Adrenal gland (tissue), 12 donors: ENCODE measurements around the gene KCNJ13. TPM values are rescaled to one million over a fixed set of nuclear protein-coding genes. Genes with fewer than 3 reads are reported as not detected.

Source experiments
- DNase-seq, 7 donors: peaks; one replicate each; pipeline ENCODE4 v3.0.0-alpha.2; 2019 to 2020
- H3K27ac ChIP-seq, 5 donors: fragments of 200-600 bp; sonication (generic) in 4 of 5; 1 replicate in 3 of 5; 2 replicates in 2 of 5; pipeline versions ENCODE4 v1.5.1 to v1.8.0; 2016 to 2020; ENCODE audit warnings: mild to moderate bottlenecking in 1 of 5
- H3K27me3 ChIP-seq: fragments of 200-600 bp; 2 replicates; pipeline ENCODE4 v1.8.0; 2021
- H3K36me3 ChIP-seq, 2 donors: fragments of 200-600 bp; replicated peaks in 1 of 2; 1 replicate in 1 of 2; 2 replicates in 1 of 2; pipeline versions ENCODE4 v1.5.1 to v1.8.0; 2018 to 2022
- H3K4me1 ChIP-seq, 2 donors: fragments of 200-600 bp; replicated peaks in 1 of 2; 1 replicate in 1 of 2; 2 replicates in 1 of 2; pipeline versions ENCODE4 v1.5.1 to v1.8.0; 2018 to 2021
- H3K4me3 ChIP-seq, 4 donors: fragments of 200-600 bp; sonication (generic) in 3 of 4; one replicate each; pipeline ENCODE4 v1.5.1; 2016 to 2018
- H3K9me3 ChIP-seq, 3 donors: fragments of 200-600 bp; sonication (generic) in 1 of 3; replicated peaks in 1 of 3; 1 replicate in 2 of 3; 2 replicates in 1 of 3; pipeline versions ENCODE4 v1.5.1 to v1.8.0; 2016 to 2021
- POLR2A ChIP-seq, 2 donors: fragments of 450-650 bp; IDR thresholded peaks; one replicate each; pipeline ENCODE4 v1.6.1; 2017; ENCODE audit warnings: antibody characterized with exemption in 2 of 2, mild to moderate bottlenecking in 2 of 2, moderate library complexity in 1 of 2
- WGBS, 4 donors: extraction: QIAGEN DNeasy Blood & Tissue Kit in 2 of 4; methylation state at CpG; one replicate each; pipeline versions ENCODE4 v1.1.5 to v1.1.7; 2013 to 2017; 5-methylcytosine and 5-hydroxymethylcytosine counted together
- intact Hi-C, 2 donors: fragments of 100-400 bp; cut with DNase I; formaldehyde crosslinking; loops; one replicate each; pipeline versions ENCODE4 v1.14.1 to v1.15.0; 2022 to 2023
- polyA plus RNA-seq, 3 donors: library from polyadenylated mRNA; stranded (reverse); fragments of 200-250 nt in 2 of 3; fragments of 350-450 nt in 1 of 3; fragmentation: Illumina TruSeq in 1 of 3; extraction: RNeasy Lipid Tissue Mini Kit (QIAGEN cat#74804) in 1 of 3; gene quantifications; one replicate each; pipeline ENCODE4 v1.2.3, GENCODE V29; 2013 to 2014
- total RNA-seq, 9 donors: library from RNA; depleted of rRNA in 4 of 9; stranded (reverse); fragments of >200 nt in 4 of 9; fragments of 120-200 nt in 1 of 9; fragmentation: NEBNext Ultra II Directional in 1 of 9; extraction: Animal tissue kit (Norgen Biotek cat#: 25700) in 1 of 9; gene quantifications; one replicate each; pipeline versions ENCODE4 v1.1.0 to v1.2.4, GENCODE V29; 2013 to 2023
- TF ChIP-seq, protein P1 (sequence below), 6 experiments: fragments of 450-650 bp in 4 of 6; fragments of 200-600 bp in 2 of 6; sonication (generic) in 1 of 6; IDR thresholded peaks; 1 replicate in 5 of 6; 2 replicates in 1 of 6; pipeline versions ENCODE4 v1.5.1 to v1.8.0; 2016 to 2021; ENCODE audit warnings: antibody characterized with exemption in 6 of 6, mild to moderate bottlenecking in 2 of 6, moderate library complexity in 1 of 6
- donor health status: healthy with polysubstance abuse.
- donor health status: Bipolar disorder and iron deficiency.
- donor health status: DM: yes; HTN: yes; CAD: no.
- donor health status: DM: no; HTN: no; CAD: no.
- donor health status: DM: no; HTN: no; CAD: no.
- donor health status: DM: yes; HTN: yes; CAD: no.

The KCNJ13 gene
- total and polyA plus RNA-seq, 12 donors = not detected

DNA sequence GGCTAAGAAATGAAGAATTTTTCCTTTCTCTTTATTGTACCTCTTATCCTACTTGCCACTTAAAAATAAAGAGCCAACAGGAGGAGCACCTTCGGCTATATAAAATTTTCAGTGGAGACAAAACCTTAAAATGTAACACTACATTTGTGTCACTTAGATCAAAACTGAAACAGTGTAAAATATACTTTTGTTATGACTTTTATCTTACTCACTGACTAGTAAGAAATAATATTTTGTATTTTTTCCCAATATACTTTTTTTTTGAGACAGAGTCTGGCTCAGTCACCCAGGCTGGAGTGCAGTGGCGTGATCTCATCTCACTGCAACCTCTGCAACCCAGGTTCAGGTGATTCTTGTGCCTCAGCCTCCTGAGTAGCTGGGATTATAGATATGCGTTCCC is 28.3 kb downstream of the KCNJ13 start:
- Histone ChIP-seq H3K27me3 (no peaks in the 10 kb centered on the region), H3K36me3 (peaks cover 0 to 38% of the 10 kb centered on the region in 2 donors), H3K9me3 (no peaks in the 10 kb centered on the region), H3K4me3 (no peak overlapping the region), H3K4me1 (no peaks in the 10 kb centered on the region), H3K27ac (no peak overlapping the region)
- intact Hi-C loops = no loop called here
- no peak for DNase-seq
- 93 to 98% (median 96%) methylated on average over 3 of the region's 3 CpGs for WGBS, 4 donors
- TF ChIP-seq, protein P1, sequence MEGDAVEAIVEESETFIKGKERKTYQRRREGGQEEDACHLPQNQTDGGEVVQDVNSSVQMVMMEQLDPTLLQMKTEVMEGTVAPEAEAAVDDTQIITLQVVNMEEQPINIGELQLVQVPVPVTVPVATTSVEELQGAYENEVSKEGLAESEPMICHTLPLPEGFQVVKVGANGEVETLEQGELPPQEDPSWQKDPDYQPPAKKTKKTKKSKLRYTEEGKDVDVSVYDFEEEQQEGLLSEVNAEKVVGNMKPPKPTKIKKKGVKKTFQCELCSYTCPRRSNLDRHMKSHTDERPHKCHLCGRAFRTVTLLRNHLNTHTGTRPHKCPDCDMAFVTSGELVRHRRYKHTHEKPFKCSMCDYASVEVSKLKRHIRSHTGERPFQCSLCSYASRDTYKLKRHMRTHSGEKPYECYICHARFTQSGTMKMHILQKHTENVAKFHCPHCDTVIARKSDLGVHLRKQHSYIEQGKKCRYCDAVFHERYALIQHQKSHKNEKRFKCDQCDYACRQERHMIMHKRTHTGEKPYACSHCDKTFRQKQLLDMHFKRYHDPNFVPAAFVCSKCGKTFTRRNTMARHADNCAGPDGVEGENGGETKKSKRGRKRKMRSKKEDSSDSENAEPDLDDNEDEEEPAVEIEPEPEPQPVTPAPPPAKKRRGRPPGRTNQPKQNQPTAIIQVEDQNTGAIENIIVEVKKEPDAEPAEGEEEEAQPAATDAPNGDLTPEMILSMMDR (IDR thresholded peaks at IDR 0.05) = no peak
- TF ChIP-seq POLR2A (IDR thresholded peaks at IDR 0.05) = no peak

DNA sequence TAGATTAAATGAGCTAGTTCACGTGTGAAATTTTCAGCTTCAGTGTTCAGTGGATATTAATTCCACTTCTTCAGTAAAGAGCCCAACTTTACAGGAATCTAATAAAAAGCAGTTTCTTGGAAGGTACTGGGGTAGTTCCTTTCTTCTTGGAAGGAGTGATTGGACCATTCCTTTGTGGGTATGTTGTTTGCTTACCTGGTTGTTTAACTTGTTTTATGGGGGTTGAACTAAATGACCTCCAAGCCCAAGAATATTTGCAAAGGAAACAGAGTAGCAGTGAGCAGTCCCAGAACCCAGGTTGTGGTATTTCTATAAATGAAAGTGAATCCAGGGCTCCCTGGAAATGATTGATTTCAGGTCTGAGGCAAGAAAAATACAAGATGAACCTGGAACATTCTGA is 31.4 kb downstream of the KCNJ13 start:
- intact Hi-C loops = no loop called here
- no peak for TF ChIP-seq POLR2A (IDR thresholded peaks at IDR 0.05)
- TF ChIP-seq, protein P1 (IDR thresholded peaks at IDR 0.05) = no peak
- H3K9me3 ChIP-seq = no peaks in the 10 kb centered on the region
- peaks cover 0 to 23% of the 10 kb centered on the region in 2 donors for H3K36me3 ChIP-seq
- DNase-seq = no peak
- H3K4me3 ChIP-seq = no peak overlapping the region
- WGBS, 4 donors = 88 to 97% (median 90%) methylated on average over 1 of the region's 1 CpG
- no peak overlapping the region for H3K27ac ChIP-seq
- no peaks in the 10 kb centered on the region for H3K4me1 ChIP-seq
- H3K27me3 ChIP-seq = no peaks in the 10 kb centered on the region

DNA sequence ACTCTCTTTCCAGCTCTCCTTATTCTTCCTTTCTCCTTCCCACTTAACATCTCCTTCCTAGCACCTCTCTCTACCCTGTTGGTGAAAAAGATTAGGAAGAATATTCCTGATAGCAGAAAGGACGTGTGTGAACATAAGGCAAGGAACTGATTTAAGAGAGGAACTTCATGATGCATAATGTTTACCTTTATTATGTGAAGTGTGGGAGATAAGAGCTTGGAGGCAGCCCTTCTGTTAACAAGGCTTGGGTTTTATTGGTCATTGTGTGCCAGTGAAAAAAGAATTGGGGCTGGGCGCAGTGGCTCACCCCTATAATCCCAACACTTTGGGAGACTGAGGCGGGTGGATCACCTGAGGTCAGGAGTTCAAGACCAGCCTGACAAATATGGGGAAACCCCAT is 34.4 kb downstream of the KCNJ13 start:
- TF ChIP-seq, protein P1 (IDR thresholded peaks at IDR 0.05) = no peak
- TF ChIP-seq POLR2A (IDR thresholded peaks at IDR 0.05) = no peak
- WGBS, 4 donors = 94 to 99% (median 97%) methylated on average over 3 of the region's 3 CpGs
- no peaks in the 10 kb centered on the region for H3K4me1 ChIP-seq
- H3K4me3 ChIP-seq = no peak overlapping the region
- H3K9me3 ChIP-seq = no peaks in the 10 kb centered on the region
- peaks cover 0 to 15% of the 10 kb centered on the region in 2 donors for H3K36me3 ChIP-seq
- intact Hi-C loops = no loop called here
- no peak for DNase-seq
- H3K27ac ChIP-seq = no peak overlapping the region
- H3K27me3 ChIP-seq = no peaks in the 10 kb centered on the region

DNA sequence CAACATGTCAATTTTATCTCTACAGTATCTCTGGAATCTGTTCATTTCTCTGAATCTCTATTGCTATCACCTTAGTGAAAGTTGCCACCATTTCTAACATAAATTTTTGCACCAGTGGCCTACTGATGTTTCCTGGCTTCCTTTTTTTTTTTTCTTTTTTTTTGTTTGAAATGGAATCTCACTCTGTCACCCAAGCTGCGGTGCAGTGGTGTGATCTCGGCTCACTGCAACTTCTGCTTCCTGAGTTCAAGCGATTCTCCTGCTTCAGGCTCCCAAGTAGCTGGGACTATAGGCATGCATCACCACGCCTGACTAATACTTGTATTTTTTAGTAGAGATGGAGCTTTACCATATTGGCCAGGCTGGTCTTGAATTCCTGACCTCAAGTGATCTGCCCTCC is 35.1 kb downstream of the KCNJ13 start:
- intact Hi-C loops = no loop called here
- 79 to 92% (median 79%) methylated on average over 4 of the region's 4 CpGs for WGBS, 4 donors
- TF ChIP-seq, protein P1 (IDR thresholded peaks at IDR 0.05) = no peak
- TF ChIP-seq POLR2A (IDR thresholded peaks at IDR 0.05) = no peak

More for the DNA sequence above, 35.1 kb downstream of the KCNJ13 start:
- H3K4me3 ChIP-seq = no peak overlapping the region
- no peaks in the 10 kb centered on the region for H3K4me1 ChIP-seq
- H3K27ac ChIP-seq = no peak overlapping the region
- no peaks in the 10 kb centered on the region for H3K9me3 ChIP-seq
- peaks cover 0 to 20% of the 10 kb centered on the region in 2 donors for H3K36me3 ChIP-seq
- H3K27me3 ChIP-seq = no peaks in the 10 kb centered on the region
- no peak for DNase-seq
